GM12878 (cell line): Measurements from ENCODE around the gene PPIC. TPM values are rescaled to one million over a fixed set of nuclear protein-coding genes. Genes with fewer than 3 reads are reported as not detected.

Experiments
- polyA plus RNA-seq, 11 experiments: library from polyadenylated mRNA; depleted of rRNA in 4 of 11; unstranded in 6 of 11; stranded (reverse) in 5 of 11; fragments of >200 nt; fragmentation: Nextera tagmentation in 4 of 11; fragmentation: Illumina TruSeq in 1 of 11; extraction: Ambion mirVana in 4 of 11; extraction: Trizol in 1 of 11; gene quantifications; 1 replicate in 1 of 11; 2 replicates in 10 of 11; pipeline versions ENCODE4 v1.2.1 to v1.2.3, GENCODE V29; 2011 to 2016; ENCODE audit warnings: inconsistent platforms in 2 of 11, missing spikeins in 2 of 11, low read depth in 1 of 11
- small RNA-seq: library from RNA; depleted of rRNA; stranded (forward); fragments of <200 nt; gene quantifications from one replicate; pipeline ENCODE3, GENCODE V24; 2014
- total RNA-seq, 4 experiments: library from RNA; depleted of rRNA in 3 of 4; stranded (reverse); fragments of >200 nt in 3 of 4; fragmentation: Illumina TruSeq in 1 of 4; extraction: Trizol in 1 of 4; gene quantifications; 2 replicates each; pipeline versions ENCODE4 v1.2.1 to v1.2.3, GENCODE V29; 2013 to 2021

PPIC gene
- total and polyA plus RNA-seq, 10 of the 15 experiments (the other 5 are each of a cell fraction or from before 2014, with no cell fraction given), result 0.12 to 0.21 TPM; not detected in 8

Small RNA genes lying within 50 kb of the gene (small RNA-seq; reads per million reads assigned to genes)
- gene RN7SL689P (not detected), gene RN7SL711P (not detected)

Other genes starting within 250 kb of the PPIC start
- gene SNX24, start 191.1 kb downstream of the PPIC start, total RNA-seq (2014; rRNA removed), result 3.5 and 3.8 TPM in 2 replicates
- gene SNX24, start 191.1 kb downstream of the PPIC start, total RNA-seq (2014; rRNA removed; fragmentation: Illumina TruSeq; extraction: Trizol), result 2.9 and 4.4 TPM in 2 replicates
- 2.7 and 5.0 TPM in 2 replicates for gene SNX24, start 191.1 kb downstream of the PPIC start, total RNA-seq (2021)
- gene SNX24, start 191.1 kb downstream of the PPIC start, polyA plus RNA-seq (2011; rRNA removed), result 0.12 and 0.15 TPM in 2 replicates
- 6.6 and 11.6 TPM in 2 replicates for gene SNX24, start 191.1 kb downstream of the PPIC start, polyA plus RNA-seq (2014; fragmentation: Illumina TruSeq; extraction: Trizol)
- 1 to 10 TPM; 4.4 to 4.5 TPM for gene SNX24, start 191.1 kb downstream of the PPIC start, polyA plus RNA-seq (2014; fragmentation: Nextera tagmentation; extraction: Ambion mirVana)
- 2.7 and 3.4 TPM in 2 replicates for gene SNX24, start 191.1 kb downstream of the PPIC start, polyA plus RNA-seq (2014; rRNA removed)
- 1 to 10 TPM; 1.2 to 2.1 TPM for gene SNX24, start 191.1 kb downstream of the PPIC start, polyA plus RNA-seq (2016; fragmentation: Nextera tagmentation; extraction: Ambion mirVana)
- gene PRDM6, start 52.5 kb upstream of the PPIC start, total RNA-seq (2014; rRNA removed), result not detected in 2 replicates
- gene PRDM6, start 52.5 kb upstream of the PPIC start, total RNA-seq (2014; rRNA removed; fragmentation: Illumina TruSeq; extraction: Trizol), result not detected in 2 replicates
- not detected in 2 replicates for gene PRDM6, start 52.5 kb upstream of the PPIC start, total RNA-seq (2021)
- gene PRDM6, start 52.5 kb upstream of the PPIC start, polyA plus RNA-seq (2011; rRNA removed), result not detected in 2 replicates
- not detected in 2 replicates for gene PRDM6, start 52.5 kb upstream of the PPIC start, polyA plus RNA-seq (2014; fragmentation: Illumina TruSeq; extraction: Trizol)
- gene PRDM6, start 52.5 kb upstream of the PPIC start, polyA plus RNA-seq (2014; fragmentation: Nextera tagmentation; extraction: Ambion mirVana), result not detected
- gene PRDM6, start 52.5 kb upstream of the PPIC start, polyA plus RNA-seq (2014; rRNA removed), result not detected in 2 replicates
- not detected for gene PRDM6, start 52.5 kb upstream of the PPIC start, polyA plus RNA-seq (2016; fragmentation: Nextera tagmentation; extraction: Ambion mirVana)